Stimulated activated CD4-positive, alpha-beta T cell treated with anti-CD3 and anti-CD28 coated beads, Interleukin-4, amount 100 ng/mL, for 1 hour (primary cell): ENCODE measurements around the gene SEMA5A.

Source experiments
- DNase-seq: peaks from one replicate; pipeline ENCODE4 v3.0.0-alpha.2; 2020

SEMA5A gene

GRCh38 chr5:9245071-9245470 lies 300.8 kb downstream of the SEMA5A start:
- no peak for DNase-seq

- no peak for DNase-seq
These were observed 301.5 kb downstream of the SEMA5A start for GRCh38 chr5:9244417-9244816.

- no peak for DNase-seq
These were observed 304.2 kb downstream of the SEMA5A start for GRCh38 chr5:9241479-9242305.

GRCh38 chr5:9240431-9240830 lies 305.4 kb downstream of the SEMA5A start:
- DNase-seq, result no peak

GRCh38 chr5:9239626-9240025 lies 306.2 kb downstream of the SEMA5A start:
- no peak for DNase-seq

GRCh38 chr5:9239071-9239470 lies 306.8 kb downstream of the SEMA5A start:
- DNase-seq, result no peak

GRCh38 chr5:9233712-9234111 lies 312.2 kb downstream of the SEMA5A start:
- no peak for DNase-seq

- DNase-seq, result no peak
These were observed 312.8 kb downstream of the SEMA5A start for GRCh38 chr5:9233035-9233434.

- DNase-seq, result no peak
These were observed 314.0 kb downstream of the SEMA5A start for GRCh38 chr5:9231842-9232241.

- DNase-seq, result no peak
These were observed 315.5 kb downstream of the SEMA5A start for GRCh38 chr5:9230355-9230754.

GRCh38 chr5:9226016-9226536 lies 319.8 kb downstream of the SEMA5A start:
- DNase-seq, result no peak

GRCh38 chr5:9222054-9222976 lies 323.6 kb downstream of the SEMA5A start:
- no peak for DNase-seq

GRCh38 chr5:9218358-9218757 lies 327.5 kb downstream of the SEMA5A start:
- DNase-seq, result no peak

- no peak for DNase-seq
These were observed 333.3 kb downstream of the SEMA5A start for GRCh38 chr5:9212605-9213004.

- DNase-seq, result no peak
These were observed 335.9 kb downstream of the SEMA5A start for GRCh38 chr5:9209846-9210492.

GRCh38 chr5:9207817-9208418 lies 338.0 kb downstream of the SEMA5A start:
- no peak for DNase-seq

GRCh38 chr5:9202636-9203035 lies 343.2 kb downstream of the SEMA5A start:
- DNase-seq, result no peak

- no peak for DNase-seq
These were observed 344.1 kb downstream of the SEMA5A start for GRCh38 chr5:9201761-9202160.

GRCh38 chr5:9201011-9201410 lies 344.9 kb downstream of the SEMA5A start:
- no peak for DNase-seq

GRCh38 chr5:9198394-9198793 lies 347.5 kb downstream of the SEMA5A start:
- no peak for DNase-seq

GRCh38 chr5:9197881-9198260 lies 348.0 kb downstream of the SEMA5A start:
- no peak for DNase-seq

GRCh38 chr5:9196403-9197227 lies 349.3 kb downstream of the SEMA5A start:
- DNase-seq, result no peak
